Pancreas (tissue), 10 donors: ENCODE measurements around the gene FRMD4A. TPM values are rescaled to one million over a fixed set of nuclear protein-coding genes. Genes with fewer than 3 reads are reported as not detected.

Source experiments
- ATAC-seq, 4 donors: fragments of 200-7000 bp; cut with Tn5 transposase; one replicate each; pipeline versions ENCODE4 v1.8.0 to v1.9.1; 2020; ENCODE audit warnings: mild to moderate bottlenecking in 4 of 4, moderate library complexity in 4 of 4
- DNase-seq, 6 donors: peaks; one replicate each; pipeline ENCODE4 v3.0.0-alpha.2; 2020
- FAIRE-seq: peaks from 2 replicates; lab custom pipeline; 2012; peaks lifted over from hg19 to GRCh38; lab: Jason Lieb, UNC
- H3K27ac ChIP-seq, 4 donors: fragments of 200-600 bp; sonication (generic); 1 replicate in 3 of 4; 2 replicates in 1 of 4; pipeline versions ENCODE4 v1.5.0 to v1.8.0; 2020
- H3K27me3 ChIP-seq, 4 donors: fragments of 200-600 bp; one replicate each; pipeline ENCODE4 v1.8.0; 2021
- H3K36me3 ChIP-seq, 3 donors: fragments of 200-600 bp; sonication (generic) in 1 of 3; one replicate each; pipeline versions ENCODE4 v1.5.0 to v1.8.0; 2020 to 2021
- H3K4me1 ChIP-seq, 3 donors: fragments of 200-600 bp; one replicate each; pipeline ENCODE4 v1.8.0; 2021
- H3K4me3 ChIP-seq, 4 donors: fragments of 200-600 bp; sonication (generic) in 2 of 4; one replicate each; pipeline versions ENCODE4 v1.5.0 to v1.8.0; 2020 to 2021
- H3K9me3 ChIP-seq, 4 donors: fragments of 200-600 bp; one replicate each; pipeline ENCODE4 v1.8.0; 2021
- CTCF ChIP-seq, 4 donors: fragments of 200-600 bp; sonication (generic) in 3 of 4; IDR thresholded peaks; one replicate each; pipeline versions ENCODE4 v1.5.0 to v1.8.0; 2021; ENCODE audit warnings: antibody characterized with exemption in 4 of 4
- WGBS, 2 donors: extraction: QIAGEN DNeasy Blood & Tissue Kit; methylation state at CpG; one replicate each; pipeline ENCODE4 v1.1.7; 2013; 5-methylcytosine and 5-hydroxymethylcytosine counted together
- intact Hi-C, 3 donors: fragments of 100-400 bp; cut with DNase I; formaldehyde crosslinking; loops; one replicate each; pipeline versions ENCODE4 v1.11.1 to v1.14.2; 2022
- polyA plus RNA-seq, 2 donors: library from polyadenylated mRNA; stranded (reverse); fragments of 200-250 nt; gene quantifications; one replicate each; pipeline ENCODE4 v1.2.3, GENCODE V29; 2013
- total RNA-seq, 6 donors: library from RNA; stranded (reverse); fragmentation: NEBNext Ultra II Directional in 4 of 6; extraction: Animal tissue kit (Norgen Biotek cat#: 25700) in 4 of 6; gene quantifications; one replicate each; pipeline versions ENCODE4 v1.2.1 to v1.2.4, GENCODE V29; 2021 to 2023
- donor health status: healthy with polysubstance abuse.
- donor health status: DM: no; HTN: no; CAD: no; lungs with moderate emphysema.
- donor health status: DM: no; HTN: no; CAD: no.
- donor health status: control.
- donor health status: control.
- donor health status: Bipolar disorder and iron deficiency.
- donor health status: DM: yes; HTN: yes; CAD: no.
- donor health status: DM: no; HTN: no; CAD: no.
- donor health status: DM: no; HTN: no; CAD: no.
- donor health status: DM: yes; HTN: yes; CAD: no.

The FRMD4A gene
- total and polyA plus RNA-seq, 8 donors: 13.5 to 27.5 (median 18.7) TPM

GRCh38 chr10:13998163-13998835 lies 332.4 kb downstream of the FRMD4A start:
- Histone ChIP-seq H3K9me3 (no peaks in the 10 kb centered on the region), H3K36me3 (no peaks in the 10 kb centered on the region), H3K27me3 (no peaks in the 10 kb centered on the region), H3K4me3 (no peak overlapping the region), H3K4me1 (no peaks in the 10 kb centered on the region), H3K27ac (no peak overlapping the region)
- TF ChIP-seq CTCF (IDR thresholded peaks at IDR 0.05): no peak
- intact Hi-C loops: no loop called here
- no peak for FAIRE-seq
- 83 to 85% methylated on average over 5 of the region's 5 CpGs for WGBS, 2 donors
- no peak for ATAC-seq
- DNase-seq: no peak

- no peak for TF ChIP-seq CTCF (IDR thresholded peaks at IDR 0.05)
- Histone ChIP-seq H3K27ac (no peak overlapping the region), H3K9me3 (no peaks in the 10 kb centered on the region), H3K4me1 (no peaks in the 10 kb centered on the region), H3K27me3 (no peaks in the 10 kb centered on the region), H3K36me3 (no peaks in the 10 kb centered on the region), H3K4me3 (no peak overlapping the region)
- ATAC-seq: no peak
- no peak for FAIRE-seq
- no peak for DNase-seq
- intact Hi-C loops: no loop called here
- WGBS, 2 donors: 81 to 87% methylated on average over 2 of the region's 2 CpGs
Observed at GRCh38 chr10:13997650-13998049, 333.1 kb downstream of the FRMD4A start.

- Histone ChIP-seq H3K27me3 (no peaks in the 10 kb centered on the region), H3K4me3 (no peak overlapping the region), H3K27ac (no peak overlapping the region), H3K9me3 (no peaks in the 10 kb centered on the region), H3K4me1 (peaks cover 0 to 8% (median 6%) of the 10 kb centered on the region in 3 donors), H3K36me3 (no peaks in the 10 kb centered on the region)
- intact Hi-C loops: no loop called here
- DNase-seq (no peak), FAIRE-seq (no peak), ATAC-seq (no peak)
- 48 to 77% methylated on average over 5 of the region's 5 CpGs for WGBS, 2 donors
- no peak for TF ChIP-seq CTCF (IDR thresholded peaks at IDR 0.05)
Observed at GRCh38 chr10:13994932-13995331, 335.8 kb downstream of the FRMD4A start.

- no peak for FAIRE-seq
- no peaks in the 10 kb centered on the region for H3K9me3 ChIP-seq
- no peaks in the 10 kb centered on the region for H3K36me3 ChIP-seq
- H3K4me3 ChIP-seq: no peak overlapping the region
- intact Hi-C loops: no loop called here
- peaks cover 0 to 10% (median 6%) of the 10 kb centered on the region in 3 donors for H3K4me1 ChIP-seq
- no peaks in the 10 kb centered on the region for H3K27me3 ChIP-seq
- WGBS, 2 donors: 81 to 85% methylated on average over 3 of the region's 3 CpGs
- H3K27ac ChIP-seq: no peak overlapping the region
- ATAC-seq: no peak
- DNase-seq: no peak
- TF ChIP-seq CTCF (IDR thresholded peaks at IDR 0.05): no peak
Observed at GRCh38 chr10:13993673-13994089, 337.0 kb downstream of the FRMD4A start.

- H3K27me3 ChIP-seq: no peaks in the 10 kb centered on the region
- WGBS, 2 donors: 39 to 65% methylated on average over 2 of the region's 2 CpGs
- no peak overlapping the region for H3K27ac ChIP-seq
- H3K4me1 ChIP-seq: peaks cover 0 to 10% (median 6%) of the 10 kb centered on the region in 3 donors
- no peak for TF ChIP-seq CTCF (IDR thresholded peaks at IDR 0.05)
- no peak overlapping the region for H3K4me3 ChIP-seq
- no peaks in the 10 kb centered on the region for H3K36me3 ChIP-seq
- no peak for FAIRE-seq
- intact Hi-C loops: no loop called here
- H3K9me3 ChIP-seq: no peaks in the 10 kb centered on the region
- no peak for DNase-seq
- no peak for ATAC-seq
Observed at GRCh38 chr10:13993169-13993568, 337.6 kb downstream of the FRMD4A start.
